ENCODE data around the gene ELP1.

DNA sequence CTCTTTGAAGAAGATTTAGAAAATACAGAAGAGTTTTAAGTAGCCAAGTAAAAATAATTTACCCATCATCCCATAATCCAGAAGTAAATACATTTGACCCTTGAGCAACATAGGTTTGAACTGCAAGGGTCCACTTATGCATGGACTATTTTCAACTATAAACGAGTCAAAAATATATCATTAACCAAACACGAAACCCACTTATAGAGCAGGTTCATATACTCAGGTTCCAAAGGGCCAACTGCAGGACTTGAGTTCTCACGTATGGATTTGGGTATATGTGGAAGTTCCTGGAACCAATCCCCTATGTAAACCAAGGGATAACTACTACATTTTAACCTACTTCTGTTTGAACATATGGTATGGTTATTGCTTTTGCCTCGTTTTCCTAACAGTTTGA lies 6.1 kb upstream of the ELP1 start:
- TF ChIP-seq CTCF (IDR thresholded peaks at IDR 0.05; ENCODE audit: insufficient read depth, low read length), result no peak
- TF ChIP-seq, protein P1, sequence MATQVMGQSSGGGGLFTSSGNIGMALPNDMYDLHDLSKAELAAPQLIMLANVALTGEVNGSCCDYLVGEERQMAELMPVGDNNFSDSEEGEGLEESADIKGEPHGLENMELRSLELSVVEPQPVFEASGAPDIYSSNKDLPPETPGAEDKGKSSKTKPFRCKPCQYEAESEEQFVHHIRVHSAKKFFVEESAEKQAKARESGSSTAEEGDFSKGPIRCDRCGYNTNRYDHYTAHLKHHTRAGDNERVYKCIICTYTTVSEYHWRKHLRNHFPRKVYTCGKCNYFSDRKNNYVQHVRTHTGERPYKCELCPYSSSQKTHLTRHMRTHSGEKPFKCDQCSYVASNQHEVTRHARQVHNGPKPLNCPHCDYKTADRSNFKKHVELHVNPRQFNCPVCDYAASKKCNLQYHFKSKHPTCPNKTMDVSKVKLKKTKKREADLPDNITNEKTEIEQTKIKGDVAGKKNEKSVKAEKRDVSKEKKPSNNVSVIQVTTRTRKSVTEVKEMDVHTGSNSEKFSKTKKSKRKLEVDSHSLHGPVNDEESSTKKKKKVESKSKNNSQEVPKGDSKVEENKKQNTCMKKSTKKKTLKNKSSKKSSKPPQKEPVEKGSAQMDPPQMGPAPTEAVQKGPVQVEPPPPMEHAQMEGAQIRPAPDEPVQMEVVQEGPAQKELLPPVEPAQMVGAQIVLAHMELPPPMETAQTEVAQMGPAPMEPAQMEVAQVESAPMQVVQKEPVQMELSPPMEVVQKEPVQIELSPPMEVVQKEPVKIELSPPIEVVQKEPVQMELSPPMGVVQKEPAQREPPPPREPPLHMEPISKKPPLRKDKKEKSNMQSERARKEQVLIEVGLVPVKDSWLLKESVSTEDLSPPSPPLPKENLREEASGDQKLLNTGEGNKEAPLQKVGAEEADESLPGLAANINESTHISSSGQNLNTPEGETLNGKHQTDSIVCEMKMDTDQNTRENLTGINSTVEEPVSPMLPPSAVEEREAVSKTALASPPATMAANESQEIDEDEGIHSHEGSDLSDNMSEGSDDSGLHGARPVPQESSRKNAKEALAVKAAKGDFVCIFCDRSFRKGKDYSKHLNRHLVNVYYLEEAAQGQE (IDR thresholded peaks at IDR 0.05; ENCODE audit: insufficient replicate concordance, low read depth), result no peak

Measured in HL-60 (cell line).